GM13976 (cell line): ENCODE data around the gene GUCY1A1.

Source experiments
- DNase-seq: peaks from one replicate; pipeline ENCODE4 v3.0.0; 2012; ENCODE audit warnings: low spot score
- CTCF ChIP-seq: IDR thresholded peaks from 2 replicates; pipeline ENCODE4 v1.5.1; 2012; ENCODE audit warnings: borderline replicate concordance, mild to moderate bottlenecking; ENCODE audit not compliant: insufficient read depth; ENCODE audit errors: extremely low read depth, missing control alignments, control extremely low read depth
- in situ Hi-C: fragments of 300-500 bp; cut with MboI; formaldehyde crosslinking; loops from one replicate; pipeline ENCODE4 v1.12.0; 2022; ENCODE audit warnings: low sequenced_read_pairs, mixed read lengths, inconsistent platforms; ENCODE audit not compliant: unreplicated experiment

Gene GUCY1A1

GRCh38 chr4:155722816-155723499 lies 56.3 kb downstream of the GUCY1A1 start:
- TF ChIP-seq CTCF, result no peak
- DNase-seq, result no peak
- in situ Hi-C loops, result no loop called here

- no peak for TF ChIP-seq CTCF
- in situ Hi-C loops, result no loop called here
Measured at GRCh38 chr4:155724731-155725130, 58.1 kb downstream of the GUCY1A1 start.

GRCh38 chr4:155734065-155734464 lies 67.4 kb downstream of the GUCY1A1 start:
- no peak for DNase-seq
- in situ Hi-C loops, result no loop called here
- no peak for TF ChIP-seq CTCF

More at GRCh38 chr4:155724731-155725130, 58.1 kb downstream of the GUCY1A1 start:
- no peak for DNase-seq

- in situ Hi-C loops, result no loop called here
- no peak for TF ChIP-seq CTCF
- no peak for DNase-seq
Measured at GRCh38 chr4:155734951-155735350, 68.3 kb downstream of the GUCY1A1 start.

- no peak for DNase-seq
- in situ Hi-C loops, result no loop called here
Measured at GRCh38 chr4:155735496-155735895, 68.8 kb downstream of the GUCY1A1 start.

GRCh38 chr4:155738548-155738947 lies 71.9 kb downstream of the GUCY1A1 start:
- in situ Hi-C loops, result no loop called here
- no peak for DNase-seq
- TF ChIP-seq CTCF, result no peak

More at GRCh38 chr4:155735496-155735895, 68.8 kb downstream of the GUCY1A1 start:
- no peak for TF ChIP-seq CTCF

GRCh38 chr4:155741546-155741945 lies 74.9 kb downstream of the GUCY1A1 start:
- in situ Hi-C loops, result no loop called here
- TF ChIP-seq CTCF, result no peak
- DNase-seq, result no peak
